ENCODE results near the gene EVL.

Gene EVL

DNA sequence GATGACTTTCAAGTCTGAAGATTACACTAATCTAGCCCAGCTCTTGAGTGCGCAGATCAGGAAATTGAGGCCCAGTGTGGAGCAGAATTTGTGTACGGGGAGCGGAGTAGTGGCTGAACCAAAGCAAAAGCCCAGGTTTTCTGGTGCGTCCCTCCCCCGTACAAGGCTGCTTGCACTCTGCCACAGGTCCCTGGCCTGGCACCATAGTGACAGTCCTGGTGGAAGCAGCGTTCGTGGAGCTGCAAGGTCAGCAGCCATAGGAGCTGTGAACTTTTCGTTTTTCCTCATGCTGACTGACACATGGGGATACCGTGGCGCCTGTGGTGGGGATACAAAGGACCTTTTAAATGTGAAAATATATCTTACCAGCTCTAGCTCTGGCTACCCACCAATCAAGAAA lies 1.7 kb downstream of the EVL start:
- DNase-seq (ENCODE audit: low read depth): no peak

DNA sequence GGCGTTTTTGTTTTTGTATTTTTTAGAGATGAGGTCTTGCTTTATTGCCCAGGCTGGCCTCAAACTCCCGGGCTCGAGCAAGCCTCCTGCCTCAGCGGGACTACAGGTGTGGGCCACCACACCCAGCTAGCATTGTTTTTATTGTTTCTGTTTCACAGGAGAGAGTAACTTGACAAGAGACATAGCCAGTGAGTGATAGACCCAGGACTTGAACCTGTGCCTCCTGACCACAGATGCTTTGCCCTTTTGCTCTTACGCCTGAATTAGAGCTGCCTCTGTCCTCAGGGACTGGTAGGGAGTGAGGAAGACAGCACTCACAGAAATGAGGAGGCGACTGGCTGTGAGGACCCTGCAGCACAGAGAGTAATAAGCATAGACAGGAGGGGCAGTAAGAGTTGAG lies 2.3 kb downstream of the EVL start:
- no peak for DNase-seq (ENCODE audit: low read depth)

GRCh38 chr14:100067971-100068959 lies 3.0 kb downstream of the EVL start:
- peak; percentile 88 for DNase-seq (ENCODE audit: low read depth)

DNA sequence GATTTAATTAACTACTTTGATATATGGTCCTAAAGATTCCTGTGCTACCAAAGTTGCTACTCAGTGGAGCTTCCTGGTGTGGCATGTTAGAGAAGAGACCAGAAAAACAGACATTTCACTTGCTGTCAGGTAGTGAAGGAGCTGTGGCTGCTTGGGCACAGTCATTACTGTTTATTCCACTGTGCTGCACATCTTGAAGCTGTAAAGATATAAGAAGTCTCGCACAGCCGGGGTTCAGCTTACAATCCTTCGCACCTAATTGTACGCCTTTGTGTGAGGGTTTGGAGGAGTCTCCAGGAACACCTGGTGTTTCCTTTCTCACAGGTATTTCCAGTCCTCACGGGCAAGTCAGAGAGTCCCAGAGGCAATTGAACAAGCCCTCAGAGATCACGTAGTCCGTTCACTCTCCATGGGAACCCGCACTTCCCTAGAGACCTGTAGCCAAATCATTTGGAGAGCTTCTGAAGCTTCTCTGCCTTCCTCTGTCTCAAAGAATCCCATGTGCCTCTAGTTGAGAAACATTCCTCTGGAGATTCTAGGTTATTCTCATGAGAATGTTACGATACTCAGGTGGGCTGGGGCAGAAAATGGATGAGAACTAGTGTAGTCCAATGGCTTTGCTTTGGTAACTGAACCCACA lies 4.1 kb downstream of the EVL start:
- no peak for DNase-seq (ENCODE audit: low read depth)

- DNase-seq (ENCODE audit: low read depth): no peak
Observed at GRCh38 chr14:100070310-100070709, 5.1 kb downstream of the EVL start.

- DNase-seq (ENCODE audit: low read depth): no peak
Observed at GRCh38 chr14:100071545-100071944, 6.3 kb downstream of the EVL start.

- no peak for DNase-seq (ENCODE audit: low read depth)
Observed at GRCh38 chr14:100072783-100073346, 7.6 kb downstream of the EVL start.

- DNase-seq (ENCODE audit: low read depth): no peak
Observed at GRCh38 chr14:100073576-100074430, 8.6 kb downstream of the EVL start.

DNA sequence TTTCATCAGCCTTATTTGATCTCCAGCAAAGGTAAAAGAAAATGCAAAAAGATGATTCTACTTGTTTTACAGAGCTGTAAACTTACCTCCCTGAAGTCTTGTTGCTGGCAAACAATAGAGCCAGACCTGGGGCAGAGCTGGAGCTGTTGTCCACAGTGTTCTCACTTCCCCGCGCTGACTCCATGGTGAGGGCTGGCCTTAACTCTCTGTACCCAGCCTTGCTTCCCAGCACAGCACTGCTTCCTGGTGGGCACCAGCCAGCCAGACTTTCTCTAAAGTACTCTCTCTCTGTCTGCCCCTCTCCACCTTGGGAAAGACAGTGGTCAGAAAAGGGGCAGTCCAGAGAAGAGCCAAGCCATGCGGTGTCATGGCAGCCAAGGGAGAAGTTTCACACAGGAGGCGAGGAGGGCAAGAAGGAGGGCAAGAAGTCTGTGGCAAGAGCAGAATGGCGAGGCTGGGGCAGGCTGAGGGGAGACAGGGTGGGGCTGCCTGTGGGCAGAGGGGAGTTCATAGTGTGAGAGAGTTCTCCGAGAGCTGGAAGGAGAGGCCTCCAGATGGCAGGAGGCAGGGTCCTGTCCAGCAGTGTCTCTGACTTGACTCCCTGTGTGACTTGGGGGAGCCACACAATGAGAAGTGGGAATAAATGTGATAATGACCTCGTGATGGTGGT lies 9.3 kb downstream of the EVL start:
- DNase-seq (ENCODE audit: low read depth): no peak

DNA sequence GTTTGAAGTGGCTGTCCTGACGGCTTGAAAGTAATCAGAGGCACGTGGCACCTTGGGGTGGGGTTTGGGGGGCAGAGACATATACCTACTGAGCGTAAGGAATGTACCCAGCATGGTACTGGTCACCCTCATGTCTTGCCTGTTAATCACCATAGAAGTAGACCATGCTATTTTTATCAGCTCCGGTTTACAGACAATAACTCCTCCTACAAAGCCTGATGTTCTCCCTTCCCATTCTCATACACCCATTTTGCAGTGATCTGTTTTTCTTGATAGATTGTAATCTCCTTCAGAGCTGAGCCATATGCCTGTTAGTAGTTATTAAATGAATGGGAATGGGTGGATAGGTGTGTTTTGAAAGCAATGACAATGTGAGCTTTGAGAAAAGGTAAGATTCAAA lies 10.5 kb downstream of the EVL start:
- DNase-seq (ENCODE audit: low read depth): no peak

DNA sequence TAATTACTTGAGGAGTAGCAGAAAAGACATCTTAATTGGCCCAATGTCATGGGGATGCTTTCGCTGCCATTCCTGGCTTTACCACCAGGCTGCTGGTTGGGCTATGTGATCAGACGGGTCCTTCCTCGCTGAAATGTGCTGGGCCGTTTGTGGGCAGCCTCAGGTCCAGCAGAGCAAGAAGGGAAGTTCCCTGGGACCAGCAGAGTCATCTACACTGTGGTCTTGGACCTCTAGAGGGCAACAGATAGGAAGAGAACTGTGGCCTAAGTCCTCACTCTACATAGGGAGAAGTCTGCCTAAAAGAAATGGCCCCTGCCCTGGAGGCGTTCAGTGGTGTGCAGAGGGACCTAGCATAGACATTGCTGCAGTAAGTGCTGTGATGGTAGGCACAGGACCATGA lies 10.9 kb downstream of the EVL start:
- no peak for DNase-seq (ENCODE audit: low read depth)

GRCh38 chr14:100076606-100077005 lies 11.4 kb downstream of the EVL start:
- no peak for DNase-seq (ENCODE audit: low read depth)

DNA sequence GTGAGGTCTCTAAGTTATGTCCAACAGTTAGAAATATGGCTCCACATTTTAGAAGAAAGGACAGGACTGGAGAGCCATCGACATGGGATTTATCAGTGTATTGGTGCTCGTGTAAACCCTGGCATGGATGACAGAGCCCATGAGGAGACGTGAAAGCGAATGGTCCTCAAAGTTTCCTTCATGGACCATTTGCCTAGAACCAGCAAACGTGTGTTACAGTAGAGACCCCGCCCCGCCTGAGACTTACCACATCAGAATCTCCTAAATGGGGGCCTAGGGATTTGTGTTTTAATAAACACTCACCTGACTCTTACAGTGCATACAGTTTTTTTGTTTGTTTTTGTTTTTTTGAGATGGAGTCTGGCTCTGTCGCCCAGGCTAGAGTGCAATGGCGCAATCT lies 12.2 kb downstream of the EVL start:
- DNase-seq (ENCODE audit: low read depth): no peak

- DNase-seq (ENCODE audit: low read depth): no peak
Observed at GRCh38 chr14:100078216-100078803, 13.1 kb downstream of the EVL start.

DNA sequence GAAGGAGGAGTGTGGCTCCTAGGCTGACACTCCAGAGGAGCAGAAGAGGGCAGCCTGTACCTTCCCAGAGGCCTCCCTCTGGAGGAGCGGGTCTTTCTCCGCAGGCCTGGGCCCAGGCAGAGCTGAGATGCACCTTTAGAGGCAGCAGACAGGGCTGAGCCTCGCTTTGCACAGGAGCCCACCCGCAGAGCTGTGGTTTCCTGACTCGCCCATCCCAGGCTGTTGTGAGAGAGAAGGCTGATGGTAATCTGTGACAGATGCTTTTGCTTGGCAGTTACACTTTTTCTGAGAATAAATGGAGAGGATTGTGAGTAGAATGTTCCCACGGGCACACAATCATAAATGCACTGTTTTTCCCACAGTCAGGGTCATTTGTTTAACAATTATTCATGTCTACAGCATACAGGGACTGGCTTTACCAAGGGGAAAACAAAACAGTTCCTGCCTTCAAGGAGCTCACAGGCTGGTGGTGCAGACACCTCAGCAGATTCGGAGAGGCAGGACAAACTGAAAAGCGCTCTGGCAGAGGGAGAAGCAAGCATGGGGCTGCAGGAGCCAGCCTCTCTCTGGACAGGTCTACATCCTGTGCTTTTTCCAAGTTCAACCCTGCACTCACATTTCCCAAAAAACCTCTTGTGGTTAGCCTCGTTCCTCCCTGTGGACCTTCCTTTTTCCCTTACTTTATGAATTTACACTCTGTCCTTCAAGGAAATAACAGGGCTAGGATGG lies 13.9 kb downstream of the EVL start:
- DNase-seq (ENCODE audit: low read depth): no peak

- DNase-seq (ENCODE audit: low read depth): no peak
Observed at GRCh38 chr14:100079726-100080005, 14.4 kb downstream of the EVL start.

GRCh38 chr14:100080206-100080605 lies 15.0 kb downstream of the EVL start:
- DNase-seq (ENCODE audit: low read depth): no peak

GRCh38 chr14:100081997-100082625 lies 16.9 kb downstream of the EVL start:
- DNase-seq (ENCODE audit: low read depth): no peak

DNA sequence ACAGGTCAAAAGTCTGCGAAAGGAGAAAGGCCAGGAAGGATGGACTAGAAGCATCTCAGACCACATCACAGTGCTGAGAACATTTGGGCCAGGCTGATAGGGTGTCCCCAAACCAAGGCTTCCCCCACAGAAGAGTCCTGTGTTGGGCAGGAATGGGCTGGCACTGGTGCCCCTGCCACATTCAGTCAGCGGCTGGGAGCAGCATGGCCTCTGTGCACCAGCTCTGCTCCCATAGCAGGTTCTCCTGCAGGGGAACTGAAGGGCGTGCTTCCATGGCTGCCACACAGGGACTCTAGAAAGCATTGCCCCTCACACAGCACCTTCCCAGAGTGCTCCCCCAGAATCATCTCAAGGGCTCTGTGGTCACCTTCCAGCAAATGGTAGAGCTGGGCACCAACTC lies 17.5 kb downstream of the EVL start:
- DNase-seq (ENCODE audit: low read depth): no peak

GRCh38 chr14:100083706-100084105 lies 18.5 kb downstream of the EVL start:
- DNase-seq (ENCODE audit: low read depth): no peak
